Naive thymus-derived CD4-positive, alpha-beta T cell (primary cell): ENCODE data around the gene ISLR2. TPM values are rescaled to one million over a fixed set of nuclear protein-coding genes. Genes with fewer than 3 reads are reported as not detected.

Experiments used
- ATAC-seq: fragments of 150-1000 bp; cut with Tn5 transposase; 2 replicates; pipeline ENCODE4 v1.10.0; 2021; ENCODE audit warnings: mild to moderate bottlenecking, moderate library complexity
- CTCF ChIA-PET: fragments of 350-600 bp; sonication (Branson Sonifier 250); formaldehyde crosslinking; loops from one replicate; lab custom pipeline; 2021; ENCODE audit warnings: antibody characterized with exemption; lab: Charles Lee
- POLR2A ChIA-PET: fragments of 350-600 bp; sonication (Branson Sonifier 250); formaldehyde crosslinking; loops from one replicate; lab custom pipeline; 2021; ENCODE audit warnings: antibody characterized with exemption, inconsistent platforms; lab: Charles Lee
- DNase-seq, 9 donors: peaks; one replicate each; pipeline versions ENCODE4 v3.0.0 to v3.0.0-alpha.2; 2020 to 2022; ENCODE audit warnings: mixed read lengths in 1 of 9
- H3K27ac ChIP-seq: one replicate; pipeline ENCODE4 v1.7.0; 2013; ENCODE audit warnings: mild to moderate bottlenecking, low read depth, low read length, moderate library complexity
- H3K27me3 ChIP-seq, 2 donors: one replicate each; pipeline ENCODE4 v1.7.0; 2013; ENCODE audit warnings: low read length in 2 of 2, mild to moderate bottlenecking in 2 of 2, moderate library complexity in 2 of 2; ENCODE audit not compliant: control insufficient read depth in 2 of 2, insufficient read depth in 2 of 2
- H3K36me3 ChIP-seq, 3 experiments: 1 replicate in 2 of 3; 2 replicates in 1 of 3; pipeline ENCODE4 v1.7.0; 2013; ENCODE audit warnings: low read length in 3 of 3, mild to moderate bottlenecking in 3 of 3, moderate library complexity in 1 of 3; ENCODE audit not compliant: insufficient read depth in 3 of 3, control insufficient read depth in 2 of 3
- H3K4me1 ChIP-seq, 2 donors: one replicate each; pipeline ENCODE4 v1.7.0; 2013; ENCODE audit warnings: low read length in 2 of 2, mild to moderate bottlenecking in 2 of 2, moderate library complexity in 1 of 2; ENCODE audit not compliant: control insufficient read depth in 2 of 2, insufficient read depth in 2 of 2
- H3K4me3 ChIP-seq: 2 replicates; pipeline ENCODE4 v1.7.0; 2013; ENCODE audit warnings: mild to moderate bottlenecking, low read length
- H3K9me3 ChIP-seq, 3 experiments: 1 replicate in 2 of 3; 2 replicates in 1 of 3; pipeline ENCODE4 v1.7.0; 2013; ENCODE audit warnings: low read length in 3 of 3; ENCODE audit not compliant: control insufficient read depth in 2 of 3
- H3K27ac Mint-ChIP-seq, 9 donors: one replicate each; pipeline ENCODE4 v1.8.0; 2020 to 2022; ENCODE audit warnings: mixed read lengths in 9 of 9, mild to moderate bottlenecking in 8 of 9, moderate library complexity in 5 of 9, inconsistent platforms in 2 of 9
- H3K27me3 Mint-ChIP-seq, 5 donors: one replicate each; pipeline ENCODE4 v1.8.0; 2021 to 2022; ENCODE audit warnings: mixed read lengths in 5 of 5, mild to moderate bottlenecking in 1 of 5
- H3K36me3 Mint-ChIP-seq, 5 donors: one replicate each; pipeline ENCODE4 v1.8.0; 2020 to 2022; ENCODE audit warnings: mixed read lengths in 5 of 5, mild to moderate bottlenecking in 3 of 5, inconsistent platforms in 1 of 5
- H3K4me1 Mint-ChIP-seq, 7 donors: one replicate each; pipeline ENCODE4 v1.8.0; 2020 to 2022; ENCODE audit warnings: mixed read lengths in 7 of 7, mild to moderate bottlenecking in 3 of 7, inconsistent platforms in 1 of 7
- H3K4me3 Mint-ChIP-seq, 10 donors: one replicate each; pipeline ENCODE4 v1.8.0; 2020 to 2022; ENCODE audit warnings: mild to moderate bottlenecking in 10 of 10, mixed read lengths in 10 of 10, moderate library complexity in 6 of 10, inconsistent platforms in 2 of 10
- H3K9me3 Mint-ChIP-seq, 11 donors: one replicate each; pipeline ENCODE4 v1.8.0; 2020 to 2022; ENCODE audit warnings: mixed read lengths in 11 of 11, mild to moderate bottlenecking in 4 of 11, inconsistent platforms in 1 of 11, moderate library complexity in 1 of 11
- intact Hi-C, 2 donors: fragments of 100-400 bp; cut with micrococcal nuclease; formaldehyde crosslinking; loops; one replicate each; pipeline ENCODE4 v1.15.1; 2023
- polyA plus RNA-seq, 2 donors: library from polyadenylated mRNA; unstranded; fragments of 300-500 nt; fragmentation: Illumina TruSeq; gene quantifications; one replicate each; pipeline ENCODE4 v1.2.3, GENCODE V29; 2021
- total RNA-seq, 6 experiments: library from RNA in 5 of 6; stranded (reverse) in 5 of 6; gene quantifications; 1 replicate in 5 of 6; 2 replicates in 1 of 6; pipeline ENCODE4 v1.2.3 and lab custom pipeline; 2021 to 2026

Gene ISLR2
- total and polyA plus RNA-seq, 7 experiments from 2014 or later = not detected

DNA sequence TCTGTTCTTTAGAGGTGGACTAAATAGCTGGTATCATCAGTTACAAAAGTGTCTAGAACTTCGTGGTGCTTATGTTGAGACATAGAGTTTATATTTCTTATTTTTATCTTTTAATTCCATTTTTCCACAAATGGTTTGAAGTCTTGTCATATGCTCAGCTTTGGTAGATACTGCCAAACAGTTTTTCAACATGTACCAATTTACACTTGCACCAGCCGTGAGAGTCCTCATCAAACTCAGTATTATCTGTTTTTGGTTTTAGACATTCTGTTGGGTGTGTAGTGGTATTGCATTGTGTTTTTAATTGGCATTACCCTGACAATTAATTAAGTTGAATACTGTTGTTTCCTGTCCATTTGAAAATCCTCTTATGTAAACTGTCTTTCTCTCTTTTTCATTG, 16.7 kb downstream of the ISLR2 start:
- Mint-ChIP-seq H3K4me3 (no peak overlapping the region), H3K4me1 (no peaks in the 10 kb centered on the region), H3K27ac (no peak overlapping the region), H3K9me3 (peaks cover 0 to 15% (median 0%) of the 10 kb centered on the region in 11 donors), H3K36me3 (peaks cover 0 to 4% (median 0%) of the 10 kb centered on the region in 5 donors), H3K27me3 (peaks cover 42 to 57% (median 50%) of the 10 kb centered on the region in 5 donors)
- intact Hi-C loops = no loop called here
- Histone ChIP-seq H3K27me3 (no peaks in the 10 kb centered on the region), H3K9me3 (peaks cover 0 to 6% (median 0%) of the 10 kb centered on the region in 3 experiments), H3K4me1 (no peaks in the 10 kb centered on the region), H3K4me3 (no peak overlapping the region), H3K36me3 (no peaks in the 10 kb centered on the region), H3K27ac (no peak overlapping the region)
- ATAC-seq (no peak), DNase-seq (no peak)
- ChIA-PET CTCF (interaction anchor here (0.7 kb wide), 1 partner anchor 1773 kb away, joined by 3 read pairs; no protein-coding TSS in a partner anchor), POLR2A (no interaction called here)

DNA sequence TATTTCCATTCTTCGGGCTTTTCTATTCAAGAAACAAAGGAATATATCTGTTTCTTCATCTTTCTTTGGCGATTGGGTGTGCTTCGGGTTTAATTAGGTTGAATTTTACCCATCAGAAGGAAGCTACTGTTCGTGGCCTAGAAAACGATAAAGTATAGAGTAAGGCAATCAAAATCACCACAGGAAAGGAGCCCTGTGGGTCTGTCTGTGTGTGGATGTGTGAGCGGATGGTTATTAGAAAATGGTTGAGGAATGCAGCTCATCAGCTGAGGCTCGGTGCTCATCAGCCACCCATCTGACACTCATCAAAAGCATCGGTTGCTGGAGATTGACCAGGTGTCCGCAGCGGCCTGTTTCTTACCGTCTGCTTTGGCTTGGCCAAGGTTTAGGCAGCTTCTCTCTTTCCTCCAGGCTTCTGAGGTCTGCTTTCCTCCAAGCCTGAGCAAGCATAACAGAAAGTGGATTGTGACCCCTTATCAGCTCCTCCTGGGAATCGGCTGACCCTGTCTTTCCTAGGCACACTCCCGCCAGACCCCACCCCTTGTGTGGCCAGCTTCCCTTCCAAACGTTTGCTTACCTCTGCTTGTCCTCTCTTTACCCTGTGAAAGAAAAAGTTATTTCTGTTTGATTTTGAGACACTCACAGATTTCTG, 25.5 kb downstream of the ISLR2 start:
- intact Hi-C loops = no loop called here
- Mint-ChIP-seq H3K4me1 (peaks cover 0 to 28% (median 9%) of the 10 kb centered on the region in 7 donors), H3K27ac (no peak overlapping the region), H3K27me3 (peaks cover 17 to 44% (median 29%) of the 10 kb centered on the region in 5 donors), H3K9me3 (peaks cover 0 to 2% (median 0%) of the 10 kb centered on the region in 11 donors), H3K4me3 (no peak overlapping the region), H3K36me3 (no peaks in the 10 kb centered on the region)
- ChIA-PET CTCF (no interaction called here), POLR2A (no interaction called here)
- no peak overlapping the region for H3K4me3 ChIP-seq
- no peaks in the 10 kb centered on the region for H3K36me3 ChIP-seq
- ATAC-seq (no peak), DNase-seq (no peak)
- peaks cover 0 to 2% of the 10 kb centered on the region in 2 donors for H3K27me3 ChIP-seq
- H3K9me3 ChIP-seq = no peaks in the 10 kb centered on the region
- no peaks in the 10 kb centered on the region for H3K4me1 ChIP-seq
- no peak overlapping the region for H3K27ac ChIP-seq

DNA sequence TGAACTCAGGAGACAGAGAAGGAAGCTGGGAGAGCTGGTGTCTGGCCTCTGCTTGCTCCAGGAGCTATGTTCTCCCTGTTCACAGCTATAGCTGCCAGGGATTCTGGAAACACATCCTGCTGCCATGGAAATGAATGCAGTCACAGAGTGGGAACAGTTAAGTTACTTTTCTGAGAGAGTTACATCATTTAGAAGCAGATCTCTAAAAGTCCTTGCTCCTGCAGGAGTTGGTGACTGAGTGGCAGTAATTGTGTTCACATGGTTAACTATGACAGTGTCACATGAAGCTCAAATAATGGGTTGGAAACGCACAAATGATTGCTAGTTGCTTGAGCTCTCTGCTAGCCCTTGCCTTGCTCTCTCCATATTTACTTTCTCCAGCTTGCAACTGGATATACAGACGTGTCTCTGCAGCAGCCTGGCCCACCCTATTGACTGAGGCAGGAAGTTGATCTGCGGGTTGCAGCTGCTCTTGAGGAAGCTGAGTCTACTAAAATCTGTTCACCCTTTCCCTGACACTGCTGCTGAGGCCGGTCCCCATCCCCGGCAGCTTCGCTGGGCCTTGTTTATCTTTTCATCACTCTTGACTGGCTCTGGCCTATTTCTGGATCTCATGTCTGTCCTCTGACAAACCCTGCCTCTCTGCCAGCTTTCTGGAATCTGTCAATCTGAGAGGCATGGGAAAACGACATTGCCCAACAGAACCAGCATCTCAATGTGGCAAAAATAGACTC, 26.5 kb downstream of the ISLR2 start:
- Histone ChIP-seq H3K36me3 (no peaks in the 10 kb centered on the region), H3K9me3 (no peaks in the 10 kb centered on the region), H3K4me1 (no peaks in the 10 kb centered on the region), H3K27ac (no peak overlapping the region), H3K4me3 (no peak overlapping the region), H3K27me3 (peaks cover 0 to 2% of the 10 kb centered on the region in 2 donors)
- ChIA-PET CTCF (interaction anchor here (0.5 to 0.8 kb wide), 2 partner anchors 206 to 1512 kb away, joined by 3 to 4 read pairs; no protein-coding TSS in a partner anchor), POLR2A (no interaction called here)
- H3K4me3 Mint-ChIP-seq = no peak overlapping the region
- peaks cover 0 to 2% (median 0%) of the 10 kb centered on the region in 11 donors for H3K9me3 Mint-ChIP-seq
- peaks cover 0 to 28% (median 9%) of the 10 kb centered on the region in 7 donors for H3K4me1 Mint-ChIP-seq
- no peak for DNase-seq
- H3K27me3 Mint-ChIP-seq = peaks cover 16 to 38% (median 22%) of the 10 kb centered on the region in 5 donors
- no peaks in the 10 kb centered on the region for H3K36me3 Mint-ChIP-seq
- intact Hi-C loops = no loop called here
- H3K27ac Mint-ChIP-seq = peak overlapping the region in 1 of 9 donors; percentile 63
- no peak for ATAC-seq

DNA sequence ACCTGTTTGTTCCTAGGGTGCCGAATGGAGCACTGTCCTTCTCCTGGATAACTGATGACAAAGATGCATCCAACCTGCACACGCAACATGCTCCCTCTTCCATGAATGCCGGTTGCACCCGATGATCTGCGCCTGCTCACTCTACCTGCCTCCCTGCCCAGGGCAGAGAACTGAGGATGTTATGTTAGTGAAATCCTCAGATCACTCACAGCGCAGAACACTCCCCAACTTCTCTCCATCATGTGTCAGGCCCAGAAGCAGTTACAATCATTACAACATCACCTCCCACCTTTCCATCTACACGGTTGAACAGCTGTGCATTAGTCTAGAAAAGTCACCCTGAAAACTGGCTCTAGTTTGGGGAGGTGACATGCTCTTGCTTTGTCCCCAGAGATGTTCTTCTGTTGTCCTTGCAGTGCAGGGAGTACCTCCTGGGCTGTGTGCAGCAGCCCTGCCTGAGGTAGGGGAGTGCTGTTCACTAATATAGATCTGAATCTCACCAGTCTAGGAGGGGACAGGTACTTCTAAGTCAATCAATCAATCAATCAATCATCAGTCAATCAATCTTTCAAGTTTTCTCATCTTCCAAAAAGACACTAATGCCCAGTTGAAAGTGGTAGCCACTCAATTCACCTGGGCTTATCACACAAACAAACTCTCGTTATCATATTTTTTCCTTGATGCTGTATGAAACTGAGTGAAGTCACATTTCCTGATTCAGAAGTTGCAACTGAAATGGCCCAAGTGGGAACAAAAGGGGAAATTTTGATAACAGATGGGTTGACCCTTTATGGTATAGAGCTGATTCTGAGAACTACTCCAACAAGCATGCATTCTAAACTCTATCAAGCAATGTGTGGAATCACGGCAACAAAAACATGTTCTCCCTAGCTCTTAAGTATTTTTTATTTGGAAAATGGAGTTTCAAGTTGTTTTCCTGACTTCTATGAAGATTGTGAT, 27.8 kb downstream of the ISLR2 start:
- H3K4me3 ChIP-seq = no peak overlapping the region
- DNase-seq (no peak), ATAC-seq (no peak)
- H3K4me1 ChIP-seq = no peaks in the 10 kb centered on the region
- Mint-ChIP-seq H3K9me3 (peaks cover 0 to 2% (median 0%) of the 10 kb centered on the region in 11 donors), H3K4me1 (peaks cover 0 to 28% (median 9%) of the 10 kb centered on the region in 7 donors), H3K4me3 (no peak overlapping the region), H3K36me3 (no peaks in the 10 kb centered on the region), H3K27me3 (peaks cover 16 to 37% (median 17%) of the 10 kb centered on the region in 5 donors), H3K27ac (no peak overlapping the region)
- H3K27ac ChIP-seq = no peak overlapping the region
- intact Hi-C loops = no loop called here
- H3K9me3 ChIP-seq = no peaks in the 10 kb centered on the region
- peaks cover 0 to 2% of the 10 kb centered on the region in 2 donors for H3K27me3 ChIP-seq
- POLR2A ChIA-PET = no interaction called here
- no peaks in the 10 kb centered on the region for H3K36me3 ChIP-seq
- CTCF ChIA-PET = no interaction called here

DNA sequence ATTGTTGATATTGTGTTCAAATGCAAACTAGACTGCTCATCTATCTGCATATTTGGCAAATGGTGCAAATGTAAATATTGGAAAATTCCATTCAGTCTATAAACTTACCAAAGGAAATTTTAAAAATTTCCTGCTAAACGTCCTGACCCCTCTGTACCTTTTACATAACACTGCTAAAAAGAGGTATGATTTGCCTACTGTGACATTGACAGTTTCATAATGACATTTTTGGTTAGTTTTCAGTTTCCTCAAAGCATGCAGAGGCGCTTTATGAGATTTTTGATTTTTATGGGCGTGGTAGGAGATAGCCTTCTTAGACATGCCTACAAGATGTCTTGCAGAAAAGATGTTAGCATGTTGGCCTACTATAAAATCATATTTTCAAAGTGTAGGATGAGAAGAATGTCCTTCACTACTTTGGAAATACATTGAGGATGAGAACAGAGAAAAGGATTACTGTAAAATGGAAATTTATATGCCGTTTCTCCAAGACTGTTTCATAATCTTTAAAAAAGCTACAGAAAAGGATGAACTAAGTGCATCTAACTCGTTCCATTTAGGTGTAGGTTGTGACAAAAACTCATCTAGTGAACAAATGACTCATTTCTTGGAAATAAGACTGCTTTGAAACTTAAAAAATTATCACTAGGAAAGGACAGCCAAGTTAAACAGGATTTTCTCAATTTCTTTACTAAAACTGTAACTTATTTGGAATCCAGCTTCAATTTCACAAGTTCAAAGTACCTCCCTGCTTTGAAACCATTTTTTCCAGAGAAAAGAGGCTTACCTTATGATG, 28.7 kb downstream of the ISLR2 start:
- peaks cover 11 to 40% (median 19%) of the 10 kb centered on the region in 5 donors for H3K27me3 Mint-ChIP-seq
- H3K36me3 Mint-ChIP-seq = no peaks in the 10 kb centered on the region
- Histone ChIP-seq H3K27ac (no peak overlapping the region), H3K4me3 (no peak overlapping the region), H3K27me3 (no peaks in the 10 kb centered on the region), H3K4me1 (no peaks in the 10 kb centered on the region), H3K9me3 (no peaks in the 10 kb centered on the region), H3K36me3 (no peaks in the 10 kb centered on the region)
- peaks cover 0 to 28% (median 9%) of the 10 kb centered on the region in 7 donors for H3K4me1 Mint-ChIP-seq
- no peak for ATAC-seq
- DNase-seq = no peak
- peaks cover 0 to 4% (median 0%) of the 10 kb centered on the region in 11 donors for H3K9me3 Mint-ChIP-seq
- H3K27ac Mint-ChIP-seq = no peak overlapping the region
- H3K4me3 Mint-ChIP-seq = no peak overlapping the region
- ChIA-PET POLR2A (no interaction called here), CTCF (interaction anchor here (0.6 kb wide), 1 partner anchor 206 kb away, joined by 3 read pairs; no protein-coding TSS in a partner anchor)
- intact Hi-C loops = no loop called here
